Neural cell (in vitro differentiated cells): Measurements from ENCODE around the gene FXYD6. TPM values are rescaled to one million over a fixed set of nuclear protein-coding genes. Genes with fewer than 3 reads are reported as not detected.

Experiments used
- H2AFZ ChIP-seq: fragments of 200-600, 300-800 bp; sonication (generic), shearing (Covaris generic); 2 replicates; pipeline ENCODE4 v1.6.0; 2014; ENCODE audit warnings: low read depth, mild to moderate bottlenecking, antibody characterized with exemption, low read length, moderate library complexity
- H3F3A ChIP-seq: fragments of 200-600 bp; shearing (Covaris generic); 2 replicates; pipeline ENCODE4 v1.6.1; 2016; ENCODE audit warnings: mild to moderate bottlenecking, moderate library complexity, mixed read lengths, antibody characterized with exemption, low read length; ENCODE audit not compliant: insufficient read depth, poor library complexity, severe bottlenecking
- H3K27ac ChIP-seq: fragments of 200-600, 300-800 bp; sonication (generic), shearing (Covaris generic); 2 replicates; pipeline ENCODE4 v1.5.1; 2014; ENCODE audit warnings: mild to moderate bottlenecking, low read length, moderate library complexity
- H3K27me3 ChIP-seq: fragments of 300-800, 200-600 bp; sonication (generic), shearing (Covaris generic); 2 replicates; pipeline ENCODE4 v1.6.0; 2014; ENCODE audit warnings: mild to moderate bottlenecking, low read depth, low read length, moderate library complexity; ENCODE audit not compliant: insufficient read depth
- H3K36me3 ChIP-seq: fragments of 300-800, 200-600 bp; sonication (generic), shearing (Covaris generic); 2 replicates; pipeline ENCODE4 v1.5.1; 2014; ENCODE audit warnings: mild to moderate bottlenecking, antibody characterized with exemption, low read length, moderate library complexity; ENCODE audit not compliant: insufficient read depth
- H3K4me2 ChIP-seq: fragments of 300-800, 200-600 bp; sonication (generic), shearing (Covaris generic); 2 replicates; pipeline ENCODE4 v1.6.0; 2014; ENCODE audit warnings: mild to moderate bottlenecking, low read length
- H3K4me3 ChIP-seq: fragments of 300-800, 200-600 bp; sonication (generic), shearing (Covaris generic); 2 replicates; pipeline ENCODE4 v1.5.1; 2014; ENCODE audit warnings: mild to moderate bottlenecking, low read length, moderate library complexity
- H3K79me2 ChIP-seq: fragments of 200-600 bp; shearing (Covaris generic); replicated peaks from 2 replicates; pipeline ENCODE4 v1.6.0; 2014; ENCODE audit warnings: mild to moderate bottlenecking, low read length, moderate library complexity; ENCODE audit not compliant: insufficient read depth
- H3K9ac ChIP-seq: fragments of 300-800, 200-600 bp; sonication (generic), shearing (Covaris generic); 2 replicates; pipeline ENCODE4 v1.6.1; 2016; ENCODE audit warnings: mild to moderate bottlenecking, low read length, mixed read lengths
- H3K9me2 ChIP-seq: fragments of 200-600 bp; shearing (Covaris generic); 2 replicates; pipeline ENCODE4 v1.6.1; 2016; ENCODE audit warnings: mild to moderate bottlenecking, low read length, mixed read lengths; ENCODE audit not compliant: insufficient read depth
- H3K9me3 ChIP-seq: fragments of 200-600, 300-800 bp; sonication (generic), shearing (Covaris generic); 2 replicates; pipeline ENCODE4 v1.6.1; 2016; ENCODE audit warnings: mild to moderate bottlenecking, mixed run types, low read length, moderate library complexity, mixed read lengths
- H4K20me1 ChIP-seq: fragments of 200-600 bp; shearing (Covaris generic); 2 replicates; pipeline ENCODE4 v1.6.1; 2016; ENCODE audit warnings: mild to moderate bottlenecking, mixed run types; ENCODE audit not compliant: insufficient read depth
- EP300 ChIP-seq: fragments of 450-650 bp; conservative IDR thresholded peaks from 2 replicates; pipeline ENCODE4 v1.6.1; 2014; ENCODE audit warnings: antibody characterized with exemption, mild to moderate bottlenecking, moderate library complexity; ENCODE audit not compliant: poor library complexity, severe bottlenecking
- EZH2 ChIP-seq: fragments of 200-600, 300-800 bp; shearing (Covaris generic), sonication (generic); IDR thresholded peaks from 2 replicates; pipeline ENCODE4 v1.6.1; 2014; ENCODE audit warnings: antibody characterized with exemption, low read length, borderline replicate concordance, mild to moderate bottlenecking; ENCODE audit not compliant: insufficient read depth, poor library complexity, severe bottlenecking
- MXI1 ChIP-seq: fragments of 450-650 bp; conservative IDR thresholded peaks from 2 replicates; pipeline ENCODE4 v1.6.1; 2014; ENCODE audit warnings: antibody characterized with exemption, mild to moderate bottlenecking; ENCODE audit not compliant: poor library complexity, severe bottlenecking
- POLR2AphosphoS5 ChIP-seq: IDR thresholded peaks from 2 replicates; pipeline ENCODE4 v1.6.1; 2012
- RAD21 ChIP-seq: fragments of 450-650 bp; conservative IDR thresholded peaks from 2 replicates; pipeline ENCODE4 v1.6.1; 2014; ENCODE audit warnings: antibody characterized with exemption, mild to moderate bottlenecking, moderate library complexity
- SMC3 ChIP-seq: fragments of 450-650 bp; conservative IDR thresholded peaks from 2 replicates; pipeline ENCODE4 v1.6.1; 2014; ENCODE audit warnings: antibody characterized with exemption, mild to moderate bottlenecking, moderate library complexity; ENCODE audit not compliant: poor library complexity
- TAF1 ChIP-seq: IDR thresholded peaks from 2 replicates; pipeline ENCODE4 v1.6.1; 2012; ENCODE audit warnings: low read depth
- polyA plus RNA-seq: library from polyadenylated mRNA; depleted of rRNA; stranded (reverse); fragments of >200 nt; gene quantifications from 2 replicates; pipeline ENCODE4 v1.2.3, GENCODE V29; 2014
- TF ChIP-seq, protein P1 (sequence below): IDR thresholded peaks from 2 replicates; pipeline ENCODE4 v1.6.1; 2012; ENCODE audit warnings: borderline replicate concordance
- TF ChIP-seq, protein P2 (sequence below): fragments of 450-650 bp; IDR thresholded peaks from 2 replicates; pipeline ENCODE4 v1.5.1; 2014; ENCODE audit warnings: antibody characterized with exemption, mild to moderate bottlenecking, moderate library complexity; ENCODE audit not compliant: poor library complexity, severe bottlenecking

FXYD6 gene
- polyA plus RNA-seq, 1 donor from 2014 or later, result 218 TPM

DNA sequence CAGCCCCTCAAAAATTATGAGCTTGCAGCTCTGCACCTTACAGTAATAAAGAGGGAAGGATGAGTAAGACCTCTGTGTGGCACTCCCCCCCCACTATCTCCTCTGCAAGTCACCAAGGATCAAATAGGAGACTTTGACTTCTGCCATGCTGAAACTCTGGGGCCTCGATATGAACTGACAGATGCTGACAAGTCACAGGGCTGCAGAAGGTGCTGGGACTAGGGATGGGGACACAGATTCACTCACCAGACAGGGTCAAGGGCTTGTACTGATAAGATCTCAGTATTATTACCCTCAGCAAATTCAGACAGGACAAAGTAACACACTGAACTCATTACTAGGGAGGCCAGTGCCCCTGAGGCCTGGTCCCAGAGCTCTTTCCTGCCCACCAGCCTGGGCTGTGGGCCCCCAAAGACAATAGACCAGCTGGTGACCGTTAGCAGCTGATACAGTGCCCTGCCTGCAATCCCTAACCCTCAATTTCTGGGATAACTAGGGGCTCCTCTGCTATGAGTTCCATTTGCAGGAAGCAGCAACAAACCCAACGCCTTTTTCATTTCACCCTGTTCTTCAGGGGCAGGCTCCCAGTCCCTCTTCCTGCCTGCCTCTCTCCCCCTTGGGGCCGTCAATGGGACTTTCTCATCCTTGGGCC is 32.6 kb upstream of the FXYD6 start:
- Histone ChIP-seq H3F3A (no peaks in the 10 kb centered on the region), H3K4me2 (no peak overlapping the region)

DNA sequence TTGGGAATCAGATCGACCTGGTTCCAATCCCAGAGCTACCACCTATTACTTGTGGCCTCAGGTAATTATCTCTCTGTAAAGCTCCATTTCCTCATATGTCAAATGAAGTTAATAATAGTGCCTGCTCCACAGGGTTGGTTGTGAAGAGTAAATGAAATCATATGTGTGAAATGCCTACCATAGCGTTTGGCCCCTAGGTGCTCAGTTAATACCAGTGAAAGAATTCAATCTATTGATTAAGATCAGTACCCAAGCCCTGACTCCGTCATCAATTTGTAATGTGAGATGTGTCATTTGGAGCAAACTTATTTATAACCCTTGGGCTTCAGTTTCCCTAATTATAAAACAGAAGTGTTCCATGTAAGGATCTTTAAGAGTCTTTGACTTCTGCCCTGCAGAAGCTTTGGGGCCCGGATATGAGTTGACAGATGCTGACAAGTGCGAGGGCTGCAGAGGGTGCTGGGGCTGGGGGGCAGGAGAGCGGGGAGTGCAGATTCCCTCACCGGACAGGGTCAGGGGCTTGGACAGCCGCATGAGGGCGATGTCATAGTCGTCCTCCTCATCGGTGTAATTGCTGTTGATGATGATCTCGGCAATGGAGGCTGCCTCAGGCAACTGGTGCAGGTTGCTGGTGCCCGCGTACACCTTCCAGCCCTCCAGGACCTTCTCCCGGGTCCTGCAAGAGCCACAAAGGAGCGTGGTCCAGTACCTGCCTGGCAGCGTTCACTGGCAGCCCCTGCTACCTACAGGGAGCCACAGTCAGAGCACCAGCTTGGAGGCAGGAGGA is 31.8 kb upstream of the FXYD6 start:
- no peaks in the 10 kb centered on the region for H3K27me3 ChIP-seq
- no peaks in the 10 kb centered on the region for H4K20me1 ChIP-seq
- H3K4me2 ChIP-seq, result no peak overlapping the region
- no peaks in the 10 kb centered on the region for H3K9me3 ChIP-seq
- H3K4me3 ChIP-seq, result no peak overlapping the region
- no peak overlapping the region for H3K9ac ChIP-seq
- H3F3A ChIP-seq, result no peaks in the 10 kb centered on the region
- H3K9me2 ChIP-seq, result no peaks in the 10 kb centered on the region
- H3K79me2 ChIP-seq, result no peaks in the 10 kb centered on the region
- H3K27ac ChIP-seq, result no peak overlapping the region
- TF ChIP-seq EP300 (no peak), MXI1 (no peak), POLR2AphosphoS5 (no peak), SMC3 (no peak)
- TF ChIP-seq, protein P1, sequence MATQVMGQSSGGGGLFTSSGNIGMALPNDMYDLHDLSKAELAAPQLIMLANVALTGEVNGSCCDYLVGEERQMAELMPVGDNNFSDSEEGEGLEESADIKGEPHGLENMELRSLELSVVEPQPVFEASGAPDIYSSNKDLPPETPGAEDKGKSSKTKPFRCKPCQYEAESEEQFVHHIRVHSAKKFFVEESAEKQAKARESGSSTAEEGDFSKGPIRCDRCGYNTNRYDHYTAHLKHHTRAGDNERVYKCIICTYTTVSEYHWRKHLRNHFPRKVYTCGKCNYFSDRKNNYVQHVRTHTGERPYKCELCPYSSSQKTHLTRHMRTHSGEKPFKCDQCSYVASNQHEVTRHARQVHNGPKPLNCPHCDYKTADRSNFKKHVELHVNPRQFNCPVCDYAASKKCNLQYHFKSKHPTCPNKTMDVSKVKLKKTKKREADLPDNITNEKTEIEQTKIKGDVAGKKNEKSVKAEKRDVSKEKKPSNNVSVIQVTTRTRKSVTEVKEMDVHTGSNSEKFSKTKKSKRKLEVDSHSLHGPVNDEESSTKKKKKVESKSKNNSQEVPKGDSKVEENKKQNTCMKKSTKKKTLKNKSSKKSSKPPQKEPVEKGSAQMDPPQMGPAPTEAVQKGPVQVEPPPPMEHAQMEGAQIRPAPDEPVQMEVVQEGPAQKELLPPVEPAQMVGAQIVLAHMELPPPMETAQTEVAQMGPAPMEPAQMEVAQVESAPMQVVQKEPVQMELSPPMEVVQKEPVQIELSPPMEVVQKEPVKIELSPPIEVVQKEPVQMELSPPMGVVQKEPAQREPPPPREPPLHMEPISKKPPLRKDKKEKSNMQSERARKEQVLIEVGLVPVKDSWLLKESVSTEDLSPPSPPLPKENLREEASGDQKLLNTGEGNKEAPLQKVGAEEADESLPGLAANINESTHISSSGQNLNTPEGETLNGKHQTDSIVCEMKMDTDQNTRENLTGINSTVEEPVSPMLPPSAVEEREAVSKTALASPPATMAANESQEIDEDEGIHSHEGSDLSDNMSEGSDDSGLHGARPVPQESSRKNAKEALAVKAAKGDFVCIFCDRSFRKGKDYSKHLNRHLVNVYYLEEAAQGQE, result no peak
- TF ChIP-seq, protein P2, sequence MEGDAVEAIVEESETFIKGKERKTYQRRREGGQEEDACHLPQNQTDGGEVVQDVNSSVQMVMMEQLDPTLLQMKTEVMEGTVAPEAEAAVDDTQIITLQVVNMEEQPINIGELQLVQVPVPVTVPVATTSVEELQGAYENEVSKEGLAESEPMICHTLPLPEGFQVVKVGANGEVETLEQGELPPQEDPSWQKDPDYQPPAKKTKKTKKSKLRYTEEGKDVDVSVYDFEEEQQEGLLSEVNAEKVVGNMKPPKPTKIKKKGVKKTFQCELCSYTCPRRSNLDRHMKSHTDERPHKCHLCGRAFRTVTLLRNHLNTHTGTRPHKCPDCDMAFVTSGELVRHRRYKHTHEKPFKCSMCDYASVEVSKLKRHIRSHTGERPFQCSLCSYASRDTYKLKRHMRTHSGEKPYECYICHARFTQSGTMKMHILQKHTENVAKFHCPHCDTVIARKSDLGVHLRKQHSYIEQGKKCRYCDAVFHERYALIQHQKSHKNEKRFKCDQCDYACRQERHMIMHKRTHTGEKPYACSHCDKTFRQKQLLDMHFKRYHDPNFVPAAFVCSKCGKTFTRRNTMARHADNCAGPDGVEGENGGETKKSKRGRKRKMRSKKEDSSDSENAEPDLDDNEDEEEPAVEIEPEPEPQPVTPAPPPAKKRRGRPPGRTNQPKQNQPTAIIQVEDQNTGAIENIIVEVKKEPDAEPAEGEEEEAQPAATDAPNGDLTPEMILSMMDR, result no peak
- no peaks in the 10 kb centered on the region for H3K36me3 ChIP-seq
- H2AFZ ChIP-seq, result no peak overlapping the region

More for the DNA sequence above, 32.6 kb upstream of the FXYD6 start:
- no peak overlapping the region for H3K27ac ChIP-seq
- TF ChIP-seq EP300 (no peak), SMC3 (no peak), RAD21 (no peak), TAF1 (no peak), POLR2AphosphoS5 (no peak), EZH2 (no peak), MXI1 (no peak)
- TF ChIP-seq, protein P2, result no peak
- TF ChIP-seq, protein P1, result no peak
- no peak overlapping the region for H3K9ac ChIP-seq
- no peaks in the 10 kb centered on the region for H3K27me3 ChIP-seq
- no peak overlapping the region for H3K4me3 ChIP-seq
- H4K20me1 ChIP-seq, result no peaks in the 10 kb centered on the region
- no peak overlapping the region for H2AFZ ChIP-seq
- no peaks in the 10 kb centered on the region for H3K9me3 ChIP-seq
- no peaks in the 10 kb centered on the region for H3K9me2 ChIP-seq
- no peaks in the 10 kb centered on the region for H3K79me2 ChIP-seq
- H3K36me3 ChIP-seq, result no peaks in the 10 kb centered on the region
